GM19099 (cell line): ENCODE data around the gene CCDC178.

Experiments
- POLR2A ChIP-seq: IDR thresholded peaks from 3 replicates; pipeline ENCODE4 v1.6.1; 2011; ENCODE audit warnings: low read depth; ENCODE audit not compliant: insufficient read length; ENCODE audit errors: extremely low read depth

CCDC178 gene

DNA sequence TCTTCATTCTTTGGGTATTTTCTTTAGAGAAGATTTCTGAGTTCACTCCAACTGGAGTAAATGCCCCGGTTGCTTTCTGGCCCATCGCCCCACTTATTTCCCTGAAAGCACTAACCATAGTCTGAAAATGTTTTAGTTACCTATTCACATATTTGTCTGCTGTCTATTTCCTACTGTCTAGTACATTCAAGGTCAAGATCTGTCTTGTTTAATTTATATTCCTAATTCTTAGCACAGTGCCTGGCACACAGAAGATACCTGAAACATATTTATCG, 533.3 kb downstream of the CCDC178 start:
- TF ChIP-seq POLR2A = no peak

DNA sequence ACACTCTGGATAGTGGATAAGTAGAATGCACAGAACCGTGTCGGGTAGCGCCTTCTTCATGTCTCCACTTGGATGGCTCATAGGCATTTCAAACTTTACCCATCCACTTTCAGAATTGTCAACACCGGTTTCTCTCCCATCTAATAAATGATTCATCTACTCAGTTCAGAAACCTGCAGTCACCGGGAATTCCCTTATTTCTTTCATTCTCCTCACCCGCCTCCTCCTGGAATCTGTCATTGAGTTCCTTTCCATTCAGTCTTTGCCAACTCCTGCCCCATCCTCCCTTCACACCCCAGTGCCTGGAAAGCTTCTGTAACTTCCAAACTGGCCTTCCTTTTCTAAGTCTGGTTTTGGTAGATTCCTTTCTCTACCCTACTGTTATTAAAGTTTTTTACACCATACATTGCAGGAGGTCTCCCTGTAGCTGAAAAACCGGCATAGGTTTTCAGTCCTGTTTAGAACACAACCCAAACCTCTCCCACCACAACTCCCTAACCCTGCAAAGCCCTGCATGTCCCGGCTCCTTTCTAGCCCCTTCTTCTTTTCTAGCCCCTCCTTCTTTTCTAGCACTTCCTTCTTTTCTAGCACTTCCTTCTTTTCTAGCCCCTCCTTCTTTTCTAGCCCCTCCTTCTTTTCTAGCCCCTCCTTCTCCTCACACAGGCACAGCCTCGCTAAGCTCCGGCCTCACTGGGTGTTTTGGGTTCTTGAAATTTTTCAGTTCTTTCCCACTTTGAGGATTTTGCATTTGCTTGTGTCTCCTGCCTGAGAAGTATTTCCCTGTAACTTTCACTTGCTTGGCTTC, 533.8 kb downstream of the CCDC178 start:
- no peak for TF ChIP-seq POLR2A

DNA sequence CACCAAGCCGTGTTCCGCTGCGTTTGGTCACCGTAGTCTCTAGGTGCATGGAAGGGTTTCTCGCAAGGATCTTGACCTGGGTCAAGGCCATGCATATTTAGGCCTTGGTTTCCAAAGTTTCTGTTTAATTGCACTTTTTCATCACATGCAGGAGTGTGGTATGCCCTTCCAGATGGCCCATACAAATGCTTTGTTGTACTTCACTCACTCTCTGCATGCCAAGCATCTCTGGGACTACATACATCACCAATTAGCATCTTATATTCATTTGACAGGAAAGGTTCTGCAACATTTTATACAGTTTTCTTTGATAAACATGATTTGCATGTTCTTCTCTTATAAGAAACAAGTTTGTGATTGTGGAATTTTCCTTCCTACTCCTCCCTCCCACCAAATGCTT, 534.9 kb downstream of the CCDC178 start:
- TF ChIP-seq POLR2A = no peak

DNA sequence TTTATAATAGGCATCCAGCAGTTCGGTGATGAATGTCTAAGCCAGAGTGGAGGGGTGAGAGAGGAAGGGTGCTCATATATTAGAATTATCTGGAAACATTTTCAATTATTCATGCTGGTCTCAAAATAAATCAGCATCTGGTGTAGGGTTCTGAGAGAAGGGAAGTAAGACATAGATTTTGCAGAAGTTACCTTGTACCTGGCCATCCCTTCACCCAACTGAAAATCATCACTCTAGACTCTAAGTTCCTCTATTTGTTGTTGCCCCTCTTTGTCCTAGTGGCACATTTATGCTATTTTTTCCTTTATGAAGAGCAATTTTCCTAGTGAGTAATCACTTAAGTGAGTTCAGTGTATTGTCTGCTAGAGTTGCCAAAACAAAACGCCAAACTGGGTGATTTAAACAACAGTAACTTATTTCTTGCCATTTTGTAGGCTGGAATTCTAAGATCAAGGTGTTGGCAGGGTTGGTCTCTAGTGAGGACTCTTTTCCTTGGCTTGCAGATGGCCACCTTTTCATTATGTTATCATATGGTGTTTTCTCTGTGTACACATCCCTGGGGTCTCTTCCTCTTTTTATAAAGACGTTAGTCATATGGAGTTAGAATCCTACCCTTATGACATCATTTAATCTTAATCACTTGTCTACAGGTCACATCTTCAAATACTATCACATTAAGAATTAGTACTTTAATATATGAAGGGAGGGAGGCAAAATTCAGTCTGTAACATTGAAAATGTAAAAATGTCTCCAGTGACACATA, 537.8 kb downstream of the CCDC178 start:
- no peak for TF ChIP-seq POLR2A

DNA sequence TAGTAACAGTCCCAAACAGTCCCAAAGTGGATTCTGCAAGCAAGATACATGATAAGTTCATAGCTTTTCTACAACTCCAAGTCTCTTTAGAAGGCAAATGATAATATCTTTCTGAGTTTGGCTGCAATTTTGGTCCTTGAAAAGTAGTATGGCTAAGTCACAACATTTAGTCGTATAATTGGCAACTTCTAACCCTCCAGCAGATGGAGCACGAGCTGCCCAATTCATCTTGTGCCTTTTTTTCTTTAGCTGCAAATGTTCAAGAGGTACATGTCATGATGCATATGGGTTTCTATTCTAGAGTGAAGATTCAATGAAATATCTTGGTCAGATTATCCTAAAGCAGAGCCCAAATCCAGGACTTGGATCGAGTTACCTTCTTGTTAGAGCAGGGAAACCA, 540.7 kb downstream of the CCDC178 start:
- TF ChIP-seq POLR2A = no peak

DNA sequence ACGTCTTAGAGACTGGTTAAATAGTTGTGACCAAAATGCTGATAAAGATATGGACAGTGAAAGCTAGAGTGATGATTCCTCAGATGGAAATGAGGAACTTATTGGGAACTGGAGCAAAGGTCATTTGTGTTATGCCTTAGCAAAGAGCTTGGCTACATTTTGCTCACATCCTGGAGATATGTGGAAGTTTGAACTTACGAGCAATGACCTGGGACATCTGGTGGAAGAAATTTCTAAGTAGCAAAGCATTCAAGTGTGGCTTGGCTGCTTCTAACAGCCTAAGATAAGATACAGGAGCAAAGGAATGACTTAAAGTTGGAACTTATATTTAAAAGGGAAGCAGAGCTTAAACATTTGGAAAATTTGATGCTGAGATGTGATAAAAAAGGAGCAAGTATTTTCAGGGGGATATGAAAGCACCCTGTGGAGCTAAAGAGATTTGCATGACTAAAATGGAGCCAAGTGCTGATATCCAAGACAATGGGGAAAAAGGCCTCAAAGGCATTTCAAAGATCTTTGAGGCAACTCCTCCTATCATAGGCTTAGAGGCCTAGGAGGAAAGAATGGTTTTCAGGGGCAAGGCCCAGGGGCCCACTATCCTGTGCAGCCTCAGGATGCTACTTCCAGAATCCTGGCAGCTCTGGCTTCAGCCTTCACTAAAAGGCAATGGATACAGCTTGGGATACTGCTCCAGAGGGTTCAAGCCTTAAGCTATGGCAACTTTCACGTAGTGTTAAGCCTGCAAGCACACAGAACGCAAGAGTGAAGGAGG, 543.6 kb downstream of the CCDC178 start:
- TF ChIP-seq POLR2A = no peak

DNA sequence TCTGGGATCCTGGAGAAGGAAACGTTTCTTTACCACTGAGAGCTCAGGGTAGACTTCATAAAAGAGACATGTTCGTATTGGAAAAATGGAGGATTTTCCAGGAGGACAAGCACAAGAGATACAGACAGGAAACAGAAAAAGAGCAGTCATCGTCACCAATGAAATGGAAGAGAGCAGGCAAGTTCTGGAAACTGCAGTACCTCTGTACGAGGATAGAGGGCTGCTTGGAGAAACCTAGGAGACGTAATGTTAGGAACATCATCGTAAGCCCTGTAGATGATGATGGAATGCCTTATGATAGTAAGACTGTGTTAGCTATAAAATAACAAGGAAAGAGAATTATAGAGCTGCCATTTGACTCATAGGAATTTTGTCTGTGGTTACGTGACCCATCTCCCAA, 546.6 kb downstream of the CCDC178 start:
- no peak for TF ChIP-seq POLR2A

DNA sequence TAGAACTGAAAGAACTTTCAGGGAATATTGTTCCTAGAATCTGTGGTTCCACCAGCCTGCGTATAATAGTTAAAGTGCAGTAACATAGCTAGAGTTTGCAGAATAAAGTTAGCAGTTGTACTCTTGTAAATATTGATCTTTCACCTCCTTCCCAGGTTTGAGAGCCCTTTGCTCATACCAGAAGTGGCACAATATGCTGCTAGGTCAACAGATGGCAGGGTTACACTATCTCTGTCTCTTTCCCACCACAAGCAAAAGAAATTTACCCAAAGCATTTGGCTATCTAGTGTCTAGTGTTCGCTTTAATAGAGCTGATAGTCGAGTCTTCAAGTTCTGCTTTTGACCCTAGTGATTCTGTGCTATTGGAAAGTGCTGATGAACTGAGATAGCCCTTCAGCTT, 548.7 kb downstream of the CCDC178 start:
- TF ChIP-seq POLR2A = no peak

DNA sequence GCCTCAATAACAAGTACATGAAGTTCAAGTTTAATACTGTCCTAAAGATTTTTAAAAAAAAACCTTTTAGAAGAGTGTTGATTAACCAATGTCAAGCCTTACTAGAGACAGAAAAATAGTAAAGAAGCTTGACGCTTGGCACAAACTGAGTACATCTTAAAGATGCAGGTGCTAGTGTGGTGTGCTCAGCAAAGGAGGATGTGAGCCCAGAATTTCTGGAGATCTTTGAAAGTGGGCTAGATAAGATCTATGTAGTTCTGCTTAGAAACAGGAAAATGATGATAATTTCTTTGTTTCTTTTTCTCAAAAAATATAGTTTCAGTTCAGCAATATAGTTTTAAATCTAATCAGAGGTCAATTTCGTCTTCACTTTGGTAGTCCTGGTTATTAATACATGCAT, 549.4 kb downstream of the CCDC178 start:
- no peak for TF ChIP-seq POLR2A

DNA sequence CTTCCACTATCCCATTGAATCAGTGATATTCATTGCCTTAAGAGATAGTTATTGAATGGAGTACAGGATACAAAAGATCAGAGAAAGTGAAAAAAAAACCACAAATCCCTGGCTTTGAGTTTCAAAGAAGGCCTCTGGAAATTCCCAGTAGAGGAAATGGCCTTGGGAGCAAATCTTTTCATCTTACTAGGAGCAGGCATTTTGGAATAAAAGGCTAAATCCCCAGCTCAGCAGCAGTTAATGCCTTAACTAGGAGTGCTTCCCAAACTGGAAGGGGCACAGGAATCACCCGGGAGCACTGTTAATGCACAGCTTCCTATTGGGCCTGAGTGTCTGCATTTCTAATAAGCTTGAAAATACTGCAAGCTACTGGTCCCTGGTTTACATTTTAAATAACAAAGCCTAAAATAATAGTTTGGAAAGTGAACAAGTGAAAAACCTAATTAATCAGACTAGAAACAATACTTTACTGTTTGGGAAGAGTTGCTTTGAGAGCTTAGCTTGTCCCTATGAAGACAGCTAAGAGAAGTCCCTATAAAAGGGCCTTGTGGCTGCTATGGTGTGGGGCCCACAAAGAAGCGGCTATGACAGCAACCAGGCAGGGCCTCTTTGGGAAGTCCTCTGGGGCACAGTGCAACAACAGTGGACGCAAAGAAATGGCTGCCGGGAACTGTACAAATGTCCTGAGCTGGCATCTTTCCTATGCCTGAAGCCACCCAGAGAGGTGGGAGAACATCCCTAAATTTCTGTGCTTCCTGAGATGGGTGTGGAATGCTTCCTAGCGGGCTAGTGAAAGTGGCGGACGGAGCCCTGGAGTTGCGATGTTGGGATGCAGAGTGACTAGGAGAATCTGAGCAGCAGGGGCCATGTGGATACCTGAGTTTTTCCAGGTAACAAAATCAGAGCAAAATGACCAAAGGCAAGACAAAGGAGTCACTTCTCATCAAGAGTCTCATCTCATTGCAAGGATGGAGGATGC, 550.6 kb downstream of the CCDC178 start:
- no peak for TF ChIP-seq POLR2A

DNA sequence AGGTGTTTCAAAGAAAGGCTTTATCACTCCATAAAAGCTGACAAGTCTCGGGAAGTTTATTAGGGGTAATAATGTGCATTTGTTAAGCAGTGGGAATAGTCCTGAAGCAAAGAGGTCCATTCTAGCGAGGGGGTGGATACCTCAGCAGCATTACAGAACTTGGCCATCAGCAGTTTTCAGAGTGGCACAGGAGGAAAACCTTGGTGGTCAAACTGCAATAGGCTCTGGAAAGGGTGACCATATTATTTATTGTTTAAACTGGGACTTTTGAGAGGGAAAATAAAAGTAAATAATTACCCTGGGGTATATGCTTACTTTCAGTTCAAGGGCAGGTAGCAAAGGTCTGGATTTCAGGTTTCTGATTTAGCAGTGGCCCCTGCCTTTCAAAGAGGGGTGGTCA, 552.2 kb downstream of the CCDC178 start:
- TF ChIP-seq POLR2A = no peak
